Measurements from ENCODE around the gene LRRFIP1. TPM values are rescaled to one million over a fixed set of nuclear protein-coding genes. Genes with fewer than 3 reads are reported as not detected.

LRRFIP1 gene
- total and polyA plus RNA-seq, 2 of the 13 experiments (the other 11 are each of a cell fraction or from before 2014, with no cell fraction given) = 15.9 to 40.5 TPM

GRCh38 chr2:237581751-237582746 lies 45.3 kb upstream of the LRRFIP1 start (continued):
- TF ChIP-seq NFAT5 (CRISPR knock-in tag; IDR thresholded peaks at IDR 0.05) (0 out of 2 replicates have a peak, but pooled peaks have one; percentile 48), BHLHE40 (IDR thresholded peaks at IDR 0.05; ENCODE audit: low read length) (0 out of 2 replicates have a peak, but pooled peaks have one; percentile 28), HDAC2 (CRISPR knock-in tag; IDR thresholded peaks at IDR 0.05) (peak; percentile 64; the same call in 1 of the 2 replicates), IRF2 (CRISPR knock-in tag; IDR thresholded peaks at IDR 0.05) (0 out of 2 replicates have a peak, but pooled peaks have one; percentile 19), NFE2L2 (IDR thresholded peaks at IDR 0.05; ENCODE audit: low read length) (no peak), ZSCAN31 (CRISPR knock-in tag; IDR thresholded peaks at IDR 0.05; ENCODE audit: low read depth) (peak; percentile 50; the same call in 1 of the 2 replicates), NCOR1 (IDR thresholded peaks at IDR 0.05; ENCODE audit: borderline replicate concordance, low read length) (peak; percentile 58; the same call in 1 of the 2 replicates), MEIS2 (CRISPR knock-in tag; IDR thresholded peaks at IDR 0.05) (peak; percentile 61; the same call in 1 of the 2 replicates), ZNF512B (CRISPR knock-in tag; IDR thresholded peaks at IDR 0.05; ENCODE audit: borderline replicate concordance) (0 out of 2 replicates have a peak, but pooled peaks have one; percentile 55), MEF2D (CRISPR knock-in tag; IDR thresholded peaks at IDR 0.05) (peak; percentile 58; the same call in 1 of the 2 replicates), ZNF501 (CRISPR knock-in tag; IDR thresholded peaks at IDR 0.05) (0 out of 2 replicates have a peak, but pooled peaks have one; percentile 30), MAZ (IDR thresholded peaks at IDR 0.05; ENCODE audit: borderline replicate concordance, low read depth, low read length) (no peak), MAZ (CRISPR knock-in tag; IDR thresholded peaks at IDR 0.05; ENCODE audit: low read depth) (peak; percentile 26; the same call in 1 of the 2 replicates), SRY (CRISPR knock-in tag; IDR thresholded peaks at IDR 0.05) (no peak), NR2F2 (IDR thresholded peaks at IDR 0.05; ENCODE audit: borderline replicate concordance, low read depth) (peak; percentile 74; the same call in 1 of the 2 replicates), PITX1 (CRISPR knock-in tag; IDR thresholded peaks at IDR 0.05) (peak; percentile 65; the same call in 1 of the 2 replicates), TCF7 (IDR thresholded peaks at IDR 0.05; ENCODE audit: low read depth) (no peak), SKIL (CRISPR knock-in tag; IDR thresholded peaks at IDR 0.05; ENCODE audit: borderline replicate concordance) (peak; percentile 80)

Data from HepG2 (cell line).